Vagina (tissue), 2 donors: ENCODE results near the gene SPAG16. TPM values are rescaled to one million over a fixed set of nuclear protein-coding genes. Genes with fewer than 3 reads are reported as not detected.

Experiments used
- DNase-seq, 2 donors: peaks; one replicate each; pipeline ENCODE4 v3.0.0-alpha.2; 2017; ENCODE audit errors: extremely low spot score in 2 of 2
- H3K27ac ChIP-seq: fragments of 200-600 bp; sonication (generic); one replicate; pipeline ENCODE4 v1.5.1; 2019
- H3K27me3 ChIP-seq: fragments of 200-600 bp; sonication (generic); one replicate; pipeline ENCODE4 v1.5.1; 2019
- H3K36me3 ChIP-seq, 2 donors: fragments of 200-600 bp; sonication (generic); one replicate each; pipeline ENCODE4 v1.5.1; 2017 to 2019
- H3K4me1 ChIP-seq: fragments of 200-600 bp; sonication (generic); one replicate; pipeline ENCODE4 v1.5.1; 2019
- H3K4me3 ChIP-seq, 2 donors: fragments of 200-600 bp; sonication (generic); 1 replicate in 1 of 2; 2 replicates in 1 of 2; pipeline ENCODE4 v1.5.1; 2016 to 2019
- H3K9me3 ChIP-seq: fragments of 200-600 bp; sonication (generic); one replicate; pipeline ENCODE4 v1.5.1; 2019
- POLR2A ChIP-seq, 2 donors: fragments of 450-650 bp; IDR thresholded peaks; one replicate each; pipeline ENCODE4 v1.6.1; 2017; ENCODE audit warnings: antibody characterized with exemption in 2 of 2, mild to moderate bottlenecking in 2 of 2, moderate library complexity in 2 of 2
- POLR2AphosphoS5 ChIP-seq, 2 donors: sonication (generic); formaldehyde crosslinking; IDR thresholded peaks; one replicate each; pipeline ENCODE4 v1.9.0; 2017; ENCODE audit warnings: antibody characterized with exemption in 2 of 2, mild to moderate bottlenecking in 2 of 2, low read depth in 1 of 2; ENCODE audit not compliant: insufficient read depth in 1 of 2
- intact Hi-C: fragments of 100-400 bp; cut with DNase I; formaldehyde crosslinking; loops from one replicate; pipeline ENCODE4 v1.15.1; 2023
- total RNA-seq: library from RNA; depleted of rRNA; stranded (reverse); fragments of >200 nt; gene quantifications from one replicate; pipeline ENCODE4 v1.2.3, GENCODE V29; 2016
- TF ChIP-seq, protein P1 (sequence below), 3 experiments: fragments of 450-650 bp in 2 of 3; fragments of 200-600 bp in 1 of 3; sonication (generic) in 1 of 3; IDR thresholded peaks; one replicate each; pipeline ENCODE4 v1.5.1; 2017 to 2019; ENCODE audit warnings: antibody characterized with exemption in 3 of 3, mild to moderate bottlenecking in 2 of 3, moderate library complexity in 2 of 3

SPAG16 gene
- total RNA-seq, 1 donor from 2014 or later = 30.2 TPM

DNA sequence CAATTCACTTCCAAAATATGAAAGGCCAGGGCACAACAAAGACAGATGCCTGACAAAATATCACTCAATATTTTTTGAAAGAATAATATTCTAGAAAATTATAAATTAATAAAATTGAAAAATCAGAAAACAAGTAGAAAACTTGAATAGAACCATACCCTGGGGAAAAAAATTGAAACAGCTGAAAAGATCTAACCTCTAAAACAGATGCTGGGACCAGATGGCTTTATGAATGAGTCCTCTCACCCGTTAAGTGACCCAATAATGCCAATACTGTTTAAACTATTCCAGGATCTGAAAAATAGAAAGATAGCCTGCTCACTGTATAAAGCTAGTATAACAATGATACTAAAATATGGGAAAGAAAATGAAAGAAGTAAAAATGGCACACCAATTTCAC, 804.3 kb downstream of the SPAG16 start:
- H3K4me1 ChIP-seq = no peaks in the 10 kb centered on the region
- H3K9me3 ChIP-seq = no peaks in the 10 kb centered on the region
- intact Hi-C loops = no loop called here
- H3K4me3 ChIP-seq = no peak overlapping the region
- no peaks in the 10 kb centered on the region for H3K27me3 ChIP-seq
- no peak overlapping the region for H3K27ac ChIP-seq
- no peaks in the 10 kb centered on the region for H3K36me3 ChIP-seq
- TF ChIP-seq POLR2AphosphoS5 (IDR thresholded peaks at IDR 0.05; ENCODE audit: insufficient read depth in 1 of 2, low read depth in 1 of 2) (no peak), POLR2A (IDR thresholded peaks at IDR 0.05) (no peak)
- TF ChIP-seq, protein P1, sequence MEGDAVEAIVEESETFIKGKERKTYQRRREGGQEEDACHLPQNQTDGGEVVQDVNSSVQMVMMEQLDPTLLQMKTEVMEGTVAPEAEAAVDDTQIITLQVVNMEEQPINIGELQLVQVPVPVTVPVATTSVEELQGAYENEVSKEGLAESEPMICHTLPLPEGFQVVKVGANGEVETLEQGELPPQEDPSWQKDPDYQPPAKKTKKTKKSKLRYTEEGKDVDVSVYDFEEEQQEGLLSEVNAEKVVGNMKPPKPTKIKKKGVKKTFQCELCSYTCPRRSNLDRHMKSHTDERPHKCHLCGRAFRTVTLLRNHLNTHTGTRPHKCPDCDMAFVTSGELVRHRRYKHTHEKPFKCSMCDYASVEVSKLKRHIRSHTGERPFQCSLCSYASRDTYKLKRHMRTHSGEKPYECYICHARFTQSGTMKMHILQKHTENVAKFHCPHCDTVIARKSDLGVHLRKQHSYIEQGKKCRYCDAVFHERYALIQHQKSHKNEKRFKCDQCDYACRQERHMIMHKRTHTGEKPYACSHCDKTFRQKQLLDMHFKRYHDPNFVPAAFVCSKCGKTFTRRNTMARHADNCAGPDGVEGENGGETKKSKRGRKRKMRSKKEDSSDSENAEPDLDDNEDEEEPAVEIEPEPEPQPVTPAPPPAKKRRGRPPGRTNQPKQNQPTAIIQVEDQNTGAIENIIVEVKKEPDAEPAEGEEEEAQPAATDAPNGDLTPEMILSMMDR (IDR thresholded peaks at IDR 0.05) = no peak
- DNase-seq = no peak

- no peak for TF ChIP-seq POLR2AphosphoS5 (IDR thresholded peaks at IDR 0.05; ENCODE audit: insufficient read depth in 1 of 2, low read depth in 1 of 2)
- TF ChIP-seq, protein P1 (IDR thresholded peaks at IDR 0.05) = no peak
- TF ChIP-seq POLR2A (IDR thresholded peaks at IDR 0.05) = no peak
- no peak for DNase-seq
- Histone ChIP-seq H3K4me1 (no peaks in the 10 kb centered on the region), H3K9me3 (no peaks in the 10 kb centered on the region), H3K4me3 (no peak overlapping the region), H3K27me3 (no peaks in the 10 kb centered on the region), H3K27ac (no peak overlapping the region), H3K36me3 (no peaks in the 10 kb centered on the region)
- intact Hi-C loops = no loop called here
Observed at GRCh38 chr2:214096208-214096715, 812.0 kb downstream of the SPAG16 start.

- Histone ChIP-seq H3K4me1 (no peaks in the 10 kb centered on the region), H3K27me3 (no peaks in the 10 kb centered on the region), H3K36me3 (no peaks in the 10 kb centered on the region), H3K9me3 (no peaks in the 10 kb centered on the region), H3K4me3 (no peak overlapping the region), H3K27ac (no peak overlapping the region)
- intact Hi-C loops = no loop called here
- TF ChIP-seq, protein P1 (IDR thresholded peaks at IDR 0.05) = no peak
- TF ChIP-seq POLR2AphosphoS5 (IDR thresholded peaks at IDR 0.05; ENCODE audit: insufficient read depth in 1 of 2, low read depth in 1 of 2) (no peak), POLR2A (IDR thresholded peaks at IDR 0.05) (no peak)
- no peak for DNase-seq
Observed at GRCh38 chr2:214098811-214099210, 814.5 kb downstream of the SPAG16 start.

DNA sequence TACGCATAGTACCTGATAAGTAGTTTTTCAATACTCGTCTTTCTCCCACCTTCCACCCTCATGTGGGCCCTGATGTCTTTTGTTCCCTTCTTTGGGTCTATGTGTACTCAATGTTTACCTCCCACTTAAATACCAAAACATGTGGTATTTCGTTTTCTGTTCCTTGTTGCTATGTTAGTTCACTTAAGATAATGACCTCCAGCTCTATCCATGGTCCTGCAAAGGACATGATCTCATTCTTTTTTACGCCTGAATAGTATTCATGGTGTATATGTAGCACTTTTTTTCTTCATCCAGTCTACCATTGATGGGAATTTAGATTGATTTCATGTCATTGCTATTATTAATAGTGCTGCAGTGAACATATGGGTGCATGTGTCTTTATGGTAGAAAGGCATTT, 816.2 kb downstream of the SPAG16 start:
- TF ChIP-seq POLR2A (IDR thresholded peaks at IDR 0.05) (no peak), POLR2AphosphoS5 (IDR thresholded peaks at IDR 0.05; ENCODE audit: insufficient read depth in 1 of 2, low read depth in 1 of 2) (no peak)
- TF ChIP-seq, protein P1 (IDR thresholded peaks at IDR 0.05) = no peak
- H3K36me3 ChIP-seq = no peaks in the 10 kb centered on the region

GRCh38 chr2:214103276-214104001, 819.2 kb downstream of the SPAG16 start:
- no peak for DNase-seq
- no peaks in the 10 kb centered on the region for H3K27me3 ChIP-seq
- TF ChIP-seq POLR2A (IDR thresholded peaks at IDR 0.05) (no peak), POLR2AphosphoS5 (IDR thresholded peaks at IDR 0.05; ENCODE audit: insufficient read depth in 1 of 2, low read depth in 1 of 2) (no peak)
- TF ChIP-seq, protein P1 (IDR thresholded peaks at IDR 0.05) = no peak
- H3K9me3 ChIP-seq = no peaks in the 10 kb centered on the region
- no peaks in the 10 kb centered on the region for H3K36me3 ChIP-seq
- intact Hi-C loops = no loop called here
- no peak overlapping the region for H3K4me3 ChIP-seq
- no peaks in the 10 kb centered on the region for H3K4me1 ChIP-seq
- no peak overlapping the region for H3K27ac ChIP-seq

More for the DNA sequence above, 816.2 kb downstream of the SPAG16 start:
- DNase-seq = no peak
- Histone ChIP-seq H3K9me3 (no peaks in the 10 kb centered on the region), H3K27ac (no peak overlapping the region), H3K4me3 (no peak overlapping the region), H3K4me1 (no peaks in the 10 kb centered on the region), H3K27me3 (no peaks in the 10 kb centered on the region)
- intact Hi-C loops = no loop called here
